Neural cell (in vitro differentiated cells): Measurements from ENCODE around the gene NCKAP5L. TPM values are rescaled to one million over a fixed set of nuclear protein-coding genes. Genes with fewer than 3 reads are reported as not detected.

Experiments used
- H2AFZ ChIP-seq: fragments of 200-600, 300-800 bp; sonication (generic), shearing (Covaris generic); 2 replicates; pipeline ENCODE4 v1.6.0; 2014; ENCODE audit warnings: low read depth, mild to moderate bottlenecking, antibody characterized with exemption, low read length, moderate library complexity
- H3F3A ChIP-seq: fragments of 200-600 bp; shearing (Covaris generic); 2 replicates; pipeline ENCODE4 v1.6.1; 2016; ENCODE audit warnings: mild to moderate bottlenecking, moderate library complexity, mixed read lengths, antibody characterized with exemption, low read length; ENCODE audit not compliant: insufficient read depth, poor library complexity, severe bottlenecking
- H3K27ac ChIP-seq: fragments of 200-600, 300-800 bp; sonication (generic), shearing (Covaris generic); 2 replicates; pipeline ENCODE4 v1.5.1; 2014; ENCODE audit warnings: mild to moderate bottlenecking, low read length, moderate library complexity
- H3K27me3 ChIP-seq: fragments of 300-800, 200-600 bp; sonication (generic), shearing (Covaris generic); 2 replicates; pipeline ENCODE4 v1.6.0; 2014; ENCODE audit warnings: mild to moderate bottlenecking, low read depth, low read length, moderate library complexity; ENCODE audit not compliant: insufficient read depth
- H3K36me3 ChIP-seq: fragments of 300-800, 200-600 bp; sonication (generic), shearing (Covaris generic); 2 replicates; pipeline ENCODE4 v1.5.1; 2014; ENCODE audit warnings: mild to moderate bottlenecking, antibody characterized with exemption, low read length, moderate library complexity; ENCODE audit not compliant: insufficient read depth
- H3K4me2 ChIP-seq: fragments of 300-800, 200-600 bp; sonication (generic), shearing (Covaris generic); 2 replicates; pipeline ENCODE4 v1.6.0; 2014; ENCODE audit warnings: mild to moderate bottlenecking, low read length
- H3K4me3 ChIP-seq: fragments of 300-800, 200-600 bp; sonication (generic), shearing (Covaris generic); 2 replicates; pipeline ENCODE4 v1.5.1; 2014; ENCODE audit warnings: mild to moderate bottlenecking, low read length, moderate library complexity
- H3K79me2 ChIP-seq: fragments of 200-600 bp; shearing (Covaris generic); replicated peaks from 2 replicates; pipeline ENCODE4 v1.6.0; 2014; ENCODE audit warnings: mild to moderate bottlenecking, low read length, moderate library complexity; ENCODE audit not compliant: insufficient read depth
- H3K9ac ChIP-seq: fragments of 300-800, 200-600 bp; sonication (generic), shearing (Covaris generic); 2 replicates; pipeline ENCODE4 v1.6.1; 2016; ENCODE audit warnings: mild to moderate bottlenecking, low read length, mixed read lengths
- H3K9me2 ChIP-seq: fragments of 200-600 bp; shearing (Covaris generic); 2 replicates; pipeline ENCODE4 v1.6.1; 2016; ENCODE audit warnings: mild to moderate bottlenecking, low read length, mixed read lengths; ENCODE audit not compliant: insufficient read depth
- H3K9me3 ChIP-seq: fragments of 200-600, 300-800 bp; sonication (generic), shearing (Covaris generic); 2 replicates; pipeline ENCODE4 v1.6.1; 2016; ENCODE audit warnings: mild to moderate bottlenecking, mixed run types, low read length, moderate library complexity, mixed read lengths
- H4K20me1 ChIP-seq: fragments of 200-600 bp; shearing (Covaris generic); 2 replicates; pipeline ENCODE4 v1.6.1; 2016; ENCODE audit warnings: mild to moderate bottlenecking, mixed run types; ENCODE audit not compliant: insufficient read depth
- EP300 ChIP-seq: fragments of 450-650 bp; conservative IDR thresholded peaks from 2 replicates; pipeline ENCODE4 v1.6.1; 2014; ENCODE audit warnings: antibody characterized with exemption, mild to moderate bottlenecking, moderate library complexity; ENCODE audit not compliant: poor library complexity, severe bottlenecking
- EZH2 ChIP-seq: fragments of 200-600, 300-800 bp; shearing (Covaris generic), sonication (generic); IDR thresholded peaks from 2 replicates; pipeline ENCODE4 v1.6.1; 2014; ENCODE audit warnings: antibody characterized with exemption, low read length, borderline replicate concordance, mild to moderate bottlenecking; ENCODE audit not compliant: insufficient read depth, poor library complexity, severe bottlenecking
- MXI1 ChIP-seq: fragments of 450-650 bp; conservative IDR thresholded peaks from 2 replicates; pipeline ENCODE4 v1.6.1; 2014; ENCODE audit warnings: antibody characterized with exemption, mild to moderate bottlenecking; ENCODE audit not compliant: poor library complexity, severe bottlenecking
- POLR2AphosphoS5 ChIP-seq: IDR thresholded peaks from 2 replicates; pipeline ENCODE4 v1.6.1; 2012
- RAD21 ChIP-seq: fragments of 450-650 bp; conservative IDR thresholded peaks from 2 replicates; pipeline ENCODE4 v1.6.1; 2014; ENCODE audit warnings: antibody characterized with exemption, mild to moderate bottlenecking, moderate library complexity
- REST ChIP-seq: IDR thresholded peaks from 2 replicates; pipeline ENCODE4 v1.6.1; 2012; ENCODE audit warnings: borderline replicate concordance
- SMC3 ChIP-seq: fragments of 450-650 bp; conservative IDR thresholded peaks from 2 replicates; pipeline ENCODE4 v1.6.1; 2014; ENCODE audit warnings: antibody characterized with exemption, mild to moderate bottlenecking, moderate library complexity; ENCODE audit not compliant: poor library complexity
- TAF1 ChIP-seq: IDR thresholded peaks from 2 replicates; pipeline ENCODE4 v1.6.1; 2012; ENCODE audit warnings: low read depth
- polyA plus RNA-seq: library from polyadenylated mRNA; depleted of rRNA; stranded (reverse); fragments of >200 nt; gene quantifications from 2 replicates; pipeline ENCODE4 v1.2.3, GENCODE V29; 2014
- TF ChIP-seq, protein P1 (sequence below): fragments of 450-650 bp; IDR thresholded peaks from 2 replicates; pipeline ENCODE4 v1.5.1; 2014; ENCODE audit warnings: antibody characterized with exemption, mild to moderate bottlenecking, moderate library complexity; ENCODE audit not compliant: poor library complexity, severe bottlenecking

NCKAP5L gene
- polyA plus RNA-seq, 1 donor from 2014 or later, result 6.2 TPM

GRCh38 chr12:49796606-49797448 is 31.4 kb downstream of the NCKAP5L start:
- H3K27ac ChIP-seq, result no peak overlapping the region
- no peaks in the 10 kb centered on the region for H3K36me3 ChIP-seq

GRCh38 chr12:49796155-49796554 is 32.1 kb downstream of the NCKAP5L start:
- Histone ChIP-seq H3K27me3 (no peaks in the 10 kb centered on the region), H3K4me2 (no peak overlapping the region), H3F3A (no peaks in the 10 kb centered on the region), H4K20me1 (no peaks in the 10 kb centered on the region), H2AFZ (no peak overlapping the region), H3K9me2 (no peaks in the 10 kb centered on the region), H3K79me2 (no peaks in the 10 kb centered on the region), H3K9ac (no peak overlapping the region), H3K9me3 (no peaks in the 10 kb centered on the region), H3K27ac (no peak overlapping the region), H3K4me3 (no peak overlapping the region), H3K36me3 (no peaks in the 10 kb centered on the region)
- no peak for TF ChIP-seq POLR2AphosphoS5
- no peak for TF ChIP-seq SMC3
- TF ChIP-seq EP300, result no peak
- TF ChIP-seq TAF1, result no peak
- TF ChIP-seq, protein P1, sequence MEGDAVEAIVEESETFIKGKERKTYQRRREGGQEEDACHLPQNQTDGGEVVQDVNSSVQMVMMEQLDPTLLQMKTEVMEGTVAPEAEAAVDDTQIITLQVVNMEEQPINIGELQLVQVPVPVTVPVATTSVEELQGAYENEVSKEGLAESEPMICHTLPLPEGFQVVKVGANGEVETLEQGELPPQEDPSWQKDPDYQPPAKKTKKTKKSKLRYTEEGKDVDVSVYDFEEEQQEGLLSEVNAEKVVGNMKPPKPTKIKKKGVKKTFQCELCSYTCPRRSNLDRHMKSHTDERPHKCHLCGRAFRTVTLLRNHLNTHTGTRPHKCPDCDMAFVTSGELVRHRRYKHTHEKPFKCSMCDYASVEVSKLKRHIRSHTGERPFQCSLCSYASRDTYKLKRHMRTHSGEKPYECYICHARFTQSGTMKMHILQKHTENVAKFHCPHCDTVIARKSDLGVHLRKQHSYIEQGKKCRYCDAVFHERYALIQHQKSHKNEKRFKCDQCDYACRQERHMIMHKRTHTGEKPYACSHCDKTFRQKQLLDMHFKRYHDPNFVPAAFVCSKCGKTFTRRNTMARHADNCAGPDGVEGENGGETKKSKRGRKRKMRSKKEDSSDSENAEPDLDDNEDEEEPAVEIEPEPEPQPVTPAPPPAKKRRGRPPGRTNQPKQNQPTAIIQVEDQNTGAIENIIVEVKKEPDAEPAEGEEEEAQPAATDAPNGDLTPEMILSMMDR, result no peak

More at GRCh38 chr12:49796606-49797448, 31.4 kb downstream of the NCKAP5L start:
- no peak overlapping the region for H3K4me2 ChIP-seq
- H3K79me2 ChIP-seq, result no peaks in the 10 kb centered on the region
- H3K9me2 ChIP-seq, result no peaks in the 10 kb centered on the region
- H3K9ac ChIP-seq, result no peak overlapping the region
- H3K27me3 ChIP-seq, result no peaks in the 10 kb centered on the region
- no peaks in the 10 kb centered on the region for H3K9me3 ChIP-seq
- H4K20me1 ChIP-seq, result no peaks in the 10 kb centered on the region
- no peak overlapping the region for H3K4me3 ChIP-seq
- H2AFZ ChIP-seq, result no peak overlapping the region
- H3F3A ChIP-seq, result no peaks in the 10 kb centered on the region
- no peak for TF ChIP-seq TAF1
- TF ChIP-seq EP300, result no peak
- TF ChIP-seq EZH2, result no peak
- TF ChIP-seq SMC3, result no peak
- no peak for TF ChIP-seq REST
- TF ChIP-seq MXI1, result no peak
- no peak for TF ChIP-seq RAD21
- TF ChIP-seq, protein P1, result no peak
- TF ChIP-seq POLR2AphosphoS5, result no peak
